GM21723 (cell line): ENCODE results near the gene ZDHHC9.
A peak's percentile ranks its signal among the peaks of the same experiment; 100 is the strongest.

ENCODE experiments used
- ATAC-seq: cut with Tn5 transposase; IDR thresholded peaks from one replicate; pipeline ENCODE4 v1.9.1; 2021; ENCODE audit warnings: mild to moderate bottlenecking, moderate library complexity; ENCODE audit not compliant: unreplicated experiment

Gene ZDHHC9

DNA sequence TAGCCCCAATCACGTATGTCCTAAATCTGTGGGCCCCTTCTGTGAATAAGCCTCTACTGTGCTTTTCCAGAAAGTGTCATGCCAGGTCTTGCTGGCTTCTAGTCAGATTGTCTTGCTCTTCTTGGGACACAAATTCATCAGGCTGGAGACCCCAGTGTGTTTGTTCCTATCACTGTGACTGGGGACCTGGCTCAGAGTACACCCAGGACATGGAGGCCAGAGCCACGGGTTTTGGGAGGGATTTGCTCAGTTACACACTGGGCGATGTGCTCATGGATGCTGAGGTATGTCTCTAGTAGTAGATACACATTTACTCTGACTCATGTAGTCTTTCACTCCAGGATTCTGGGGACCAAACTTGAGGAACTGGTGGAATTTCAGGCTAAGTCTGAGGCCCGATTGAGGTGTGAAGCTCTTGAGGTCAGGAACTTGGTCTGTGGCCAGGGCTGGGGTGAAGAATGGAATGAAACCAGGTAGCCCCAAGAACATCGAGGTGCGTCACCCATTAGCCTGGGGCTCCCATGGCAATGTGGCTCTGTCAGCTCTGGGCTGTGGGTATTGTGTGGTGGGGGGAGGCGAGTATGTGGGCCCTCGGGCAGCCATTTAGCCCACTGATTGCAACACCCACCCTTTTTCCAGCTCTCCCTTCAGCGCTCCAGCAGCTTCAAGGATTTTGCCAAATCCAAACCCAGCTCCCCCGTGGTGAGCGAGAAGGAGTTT is 56.2 kb downstream of the ZDHHC9 start:
- ATAC-seq: no peak

DNA sequence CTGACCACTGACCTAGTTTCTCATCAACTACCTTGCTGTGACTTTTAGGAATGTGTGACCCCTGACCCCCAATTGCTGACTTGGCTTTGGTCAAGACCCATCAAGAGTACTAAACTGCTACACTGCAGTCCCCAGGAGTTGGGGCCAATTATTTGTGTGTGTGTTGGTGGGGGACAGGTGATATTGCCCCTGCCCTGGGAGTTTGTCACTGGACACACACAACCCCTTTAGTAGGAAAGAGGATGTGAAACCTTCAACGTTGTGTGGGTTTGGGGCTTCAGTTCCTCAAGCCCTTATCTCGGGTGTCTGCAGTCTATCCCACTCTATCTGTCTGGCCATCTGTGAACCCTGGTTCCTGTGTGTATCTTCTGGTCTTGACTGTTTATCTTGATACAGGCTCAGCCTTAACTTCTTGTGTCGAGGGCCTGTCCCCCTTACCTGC is 57.5 kb downstream of the ZDHHC9 start:
- peak; percentile 74 for ATAC-seq

DNA sequence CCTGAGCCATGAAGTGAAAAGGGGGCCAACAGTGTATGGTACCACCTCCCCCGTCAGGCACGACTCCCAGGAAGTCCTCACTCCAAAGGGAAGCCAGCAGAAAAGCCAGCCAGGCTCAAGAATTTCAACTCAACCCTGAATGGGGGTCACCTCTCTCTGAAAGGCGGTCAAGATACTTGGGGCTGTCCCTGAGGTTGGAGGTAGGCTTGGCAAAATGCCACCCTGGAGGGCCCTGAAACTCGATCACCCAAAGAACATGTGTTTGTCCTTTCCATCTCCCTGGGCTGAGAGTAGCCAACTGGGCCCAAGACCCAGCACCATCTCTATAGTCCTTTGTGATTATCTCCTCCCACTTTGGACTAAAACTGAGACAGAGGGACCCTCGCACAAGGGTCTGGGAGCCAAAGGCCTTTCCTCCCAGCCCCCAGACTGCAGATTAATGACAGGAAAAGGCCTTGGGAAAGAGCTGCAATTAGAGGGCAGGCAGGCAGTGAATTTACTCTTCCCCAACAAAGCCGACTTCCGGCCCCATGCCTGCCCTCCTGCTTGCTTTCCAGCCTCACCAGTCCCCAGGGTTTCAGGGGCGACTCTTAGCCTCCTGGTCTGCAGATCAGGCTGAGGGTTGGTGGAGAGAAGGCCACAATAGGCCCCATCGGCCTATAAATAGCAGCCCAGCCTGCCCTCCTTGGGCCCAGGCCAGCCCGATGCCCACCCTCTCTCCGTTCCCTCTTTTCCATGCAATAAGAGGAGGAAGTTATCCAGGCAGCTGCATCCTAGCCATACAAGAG is 58.3 kb downstream of the ZDHHC9 start:
- no peak for ATAC-seq

DNA sequence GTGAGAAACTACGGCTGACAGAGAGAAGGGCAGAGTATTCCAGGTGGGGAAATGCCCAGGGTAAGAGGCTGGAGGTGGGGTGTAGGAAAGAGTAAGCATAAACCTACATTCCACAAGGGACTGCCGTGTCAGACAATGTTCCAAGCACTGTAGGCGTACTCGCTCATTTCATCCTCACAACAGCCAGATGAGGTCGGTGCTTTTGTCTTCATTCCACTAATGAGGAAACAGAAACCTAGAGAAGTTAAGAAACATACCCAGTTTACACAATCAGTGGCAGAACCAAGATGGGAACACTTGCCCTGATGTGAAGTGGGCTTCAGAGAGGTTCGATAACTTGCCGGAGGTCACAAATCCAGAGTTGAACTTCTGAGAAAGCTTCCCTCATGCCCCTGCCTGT is 59.3 kb downstream of the ZDHHC9 start:
- ATAC-seq: no peak

DNA sequence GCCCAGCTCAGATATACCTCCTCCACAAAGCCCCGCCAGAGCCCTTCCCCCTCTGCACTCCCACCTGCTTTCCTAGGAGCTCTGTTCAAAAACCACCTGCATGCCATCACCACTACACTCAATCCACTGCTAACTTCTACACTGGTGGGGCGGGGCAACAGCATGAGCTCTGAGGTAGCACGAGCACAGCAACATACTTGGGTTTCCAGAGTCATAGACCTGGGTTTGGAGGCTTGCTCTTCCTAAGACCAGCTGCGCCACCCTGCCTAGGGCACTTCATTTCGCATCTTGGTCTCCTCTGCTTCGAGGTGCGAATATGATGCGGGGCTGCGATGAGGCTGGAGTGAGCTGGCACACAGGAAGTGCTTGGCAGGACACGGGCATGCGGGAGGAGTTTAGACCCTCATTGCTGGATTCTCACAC is 60.4 kb downstream of the ZDHHC9 start:
- no peak for ATAC-seq

DNA sequence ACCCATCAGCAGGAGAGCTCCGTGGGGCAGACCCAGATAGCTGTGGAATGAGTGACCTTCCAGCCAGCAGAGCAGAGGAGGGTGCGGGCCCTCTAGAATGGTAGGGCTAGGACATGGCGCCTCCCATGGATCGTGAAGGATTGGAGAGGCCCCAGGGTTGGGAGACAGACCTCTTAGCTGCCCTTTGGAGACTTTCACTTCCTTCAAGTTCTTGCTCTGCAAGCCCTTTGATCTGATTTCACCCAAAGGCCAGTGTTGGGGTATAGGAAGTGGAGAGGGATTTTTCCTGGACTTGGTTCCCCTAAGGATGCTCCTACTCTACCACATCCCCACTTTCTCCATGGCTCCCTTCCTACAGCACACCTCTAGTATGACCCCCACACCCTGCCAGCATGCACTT is 61.0 kb downstream of the ZDHHC9 start:
- no peak for ATAC-seq

DNA sequence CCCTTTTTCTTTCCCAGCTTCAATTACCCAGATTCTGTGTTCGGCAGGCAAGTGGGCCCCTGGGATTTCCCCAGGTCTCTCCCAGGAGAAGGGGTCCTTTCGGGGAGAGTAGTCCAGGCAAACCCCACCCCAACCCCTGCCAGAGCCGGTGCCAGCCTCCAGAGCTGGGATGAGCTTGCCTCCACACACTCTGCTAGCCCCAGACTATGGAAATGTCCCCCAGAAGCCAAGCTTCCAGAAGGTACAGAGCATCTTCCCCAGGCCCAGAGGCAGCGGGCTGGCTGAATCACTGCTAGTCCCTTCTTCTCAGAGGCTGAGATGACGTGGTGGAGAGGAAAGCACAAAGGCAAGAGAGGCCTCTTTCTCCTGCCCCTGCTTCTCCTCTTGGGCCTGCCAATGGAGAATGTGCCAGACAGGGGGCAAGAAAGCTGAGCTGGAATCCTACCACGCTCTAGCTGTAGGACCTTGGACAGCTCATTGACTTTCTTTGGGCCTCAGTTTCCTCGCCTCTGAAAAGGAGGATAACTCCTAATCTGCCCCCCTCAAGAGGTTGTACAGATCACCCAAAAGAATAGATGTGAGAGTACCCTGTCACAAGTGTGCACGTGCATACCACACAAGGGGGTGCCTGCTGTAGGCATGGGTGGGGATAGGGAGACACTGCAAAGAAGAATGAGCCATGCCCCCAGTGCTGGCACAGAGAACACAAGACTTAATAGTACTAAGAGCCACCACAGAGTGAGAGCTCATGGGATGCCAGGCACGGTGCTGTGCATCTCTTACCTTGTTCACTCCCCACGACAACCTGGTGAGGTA is 61.8 kb downstream of the ZDHHC9 start:
- ATAC-seq: no peak

DNA sequence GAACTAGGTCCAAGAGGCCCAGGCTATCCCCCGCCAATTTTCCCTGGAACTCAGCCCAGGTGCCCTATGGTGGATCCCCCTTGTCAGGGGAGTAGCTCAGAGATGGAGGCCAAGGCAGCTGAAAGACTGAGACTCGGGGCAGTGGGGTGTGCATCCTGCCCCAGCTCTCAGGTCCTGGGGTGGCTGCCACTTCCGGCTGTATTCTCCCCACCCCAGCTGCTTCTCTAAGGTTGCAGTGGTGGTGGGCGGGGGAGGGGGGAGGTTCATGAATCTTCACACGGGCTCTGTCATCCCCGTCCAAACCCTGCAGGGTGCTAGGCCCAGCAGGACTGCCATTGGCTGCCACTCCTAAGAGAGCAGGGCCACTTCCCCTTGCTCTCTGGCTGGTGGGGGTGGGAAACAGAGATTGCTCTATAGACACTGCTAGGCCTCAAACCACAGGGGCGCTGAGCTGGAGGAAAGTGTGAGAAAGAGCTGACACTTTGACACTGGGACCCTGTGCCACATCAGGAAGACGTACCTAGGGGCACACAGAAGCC is 62.5 kb downstream of the ZDHHC9 start:
- ATAC-seq: peak; percentile 70

DNA sequence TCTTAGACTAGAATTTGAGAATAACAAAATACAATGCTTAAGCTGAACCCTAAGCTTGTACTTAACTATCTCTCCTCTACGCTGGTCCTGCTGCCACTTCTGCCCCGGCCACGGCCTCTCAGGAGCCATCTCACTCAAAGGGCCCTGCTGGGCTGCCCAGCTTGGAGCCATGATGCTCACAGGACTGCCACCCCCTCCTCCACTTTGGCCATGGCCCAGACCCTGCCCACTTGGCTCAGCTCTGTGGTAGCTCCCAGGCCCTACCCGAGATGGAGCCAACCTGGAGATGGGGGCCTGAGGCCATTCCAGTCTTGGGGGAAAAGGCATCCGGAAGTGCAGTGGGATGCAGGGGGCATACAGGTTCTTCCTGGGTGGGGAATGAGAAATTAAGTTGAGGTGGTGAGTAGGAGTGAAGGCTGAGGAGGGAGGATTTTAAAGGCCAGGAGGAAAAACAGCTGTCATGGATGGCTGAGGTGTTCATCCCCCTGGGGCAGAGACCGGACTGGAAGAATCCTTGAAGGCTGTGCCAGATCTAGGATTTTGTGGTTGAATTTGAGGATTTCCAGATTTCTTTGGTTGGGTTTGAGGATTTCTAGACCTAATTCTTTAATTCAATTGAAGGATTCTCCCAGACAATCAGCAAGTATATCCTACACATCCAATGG is 63.1 kb downstream of the ZDHHC9 start:
- no peak for ATAC-seq

DNA sequence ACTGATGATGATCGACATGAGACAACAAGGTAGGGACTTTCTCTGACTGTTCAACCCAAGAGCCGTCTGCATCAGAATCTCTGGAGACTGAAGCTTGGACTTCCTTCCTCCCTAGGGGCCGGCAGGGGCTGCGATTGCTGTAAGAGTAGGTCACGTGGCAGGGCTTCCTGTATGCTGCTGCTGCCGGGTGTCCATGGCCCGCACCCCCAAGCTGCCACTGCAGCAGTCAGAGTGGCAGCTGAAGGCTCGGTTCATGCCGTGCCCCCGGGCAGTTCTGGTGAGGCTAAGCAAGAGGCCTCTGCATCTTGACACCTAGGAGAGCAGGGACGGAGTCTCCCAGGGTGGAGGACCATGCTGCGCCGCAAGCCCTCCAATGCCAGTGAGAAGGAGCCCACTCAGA is 63.9 kb downstream of the ZDHHC9 start, which contains the start of gene SASH3:
Gene SASH3, plus strand, starts transcription at position 203 of the 400 bp plus-strand sequence. Its CDS starts 149 bp downstream, at position 352.
- peak; percentile 33 for ATAC-seq

DNA sequence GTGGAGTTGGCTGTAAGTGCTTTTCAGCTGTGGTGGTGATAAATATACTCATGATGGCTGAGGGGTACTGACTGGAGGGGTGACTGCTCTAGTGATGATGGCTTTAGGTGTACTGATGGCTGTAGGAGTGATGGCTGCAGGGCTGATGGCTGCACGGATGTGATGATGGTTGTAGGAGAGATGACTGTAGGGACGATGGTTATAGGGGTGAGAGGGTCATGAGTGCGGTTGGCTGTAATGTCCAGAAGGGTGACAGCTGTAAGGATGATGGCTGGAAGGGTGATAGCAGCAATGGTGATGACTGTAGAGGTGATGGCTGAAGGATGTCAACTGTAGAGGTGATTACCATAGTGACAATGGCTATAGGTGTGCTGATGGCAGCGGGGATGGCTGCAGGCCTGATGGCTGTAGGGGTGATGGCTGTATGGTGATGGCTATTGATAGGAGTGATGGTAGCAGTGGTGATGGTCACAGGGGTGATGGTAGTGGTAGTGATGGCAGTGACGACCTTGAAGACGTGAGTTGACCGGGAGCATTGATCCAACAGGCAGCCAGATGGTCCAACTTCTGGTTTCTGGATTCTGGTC is 64.5 kb downstream of the ZDHHC9 start:
- no peak for ATAC-seq

DNA sequence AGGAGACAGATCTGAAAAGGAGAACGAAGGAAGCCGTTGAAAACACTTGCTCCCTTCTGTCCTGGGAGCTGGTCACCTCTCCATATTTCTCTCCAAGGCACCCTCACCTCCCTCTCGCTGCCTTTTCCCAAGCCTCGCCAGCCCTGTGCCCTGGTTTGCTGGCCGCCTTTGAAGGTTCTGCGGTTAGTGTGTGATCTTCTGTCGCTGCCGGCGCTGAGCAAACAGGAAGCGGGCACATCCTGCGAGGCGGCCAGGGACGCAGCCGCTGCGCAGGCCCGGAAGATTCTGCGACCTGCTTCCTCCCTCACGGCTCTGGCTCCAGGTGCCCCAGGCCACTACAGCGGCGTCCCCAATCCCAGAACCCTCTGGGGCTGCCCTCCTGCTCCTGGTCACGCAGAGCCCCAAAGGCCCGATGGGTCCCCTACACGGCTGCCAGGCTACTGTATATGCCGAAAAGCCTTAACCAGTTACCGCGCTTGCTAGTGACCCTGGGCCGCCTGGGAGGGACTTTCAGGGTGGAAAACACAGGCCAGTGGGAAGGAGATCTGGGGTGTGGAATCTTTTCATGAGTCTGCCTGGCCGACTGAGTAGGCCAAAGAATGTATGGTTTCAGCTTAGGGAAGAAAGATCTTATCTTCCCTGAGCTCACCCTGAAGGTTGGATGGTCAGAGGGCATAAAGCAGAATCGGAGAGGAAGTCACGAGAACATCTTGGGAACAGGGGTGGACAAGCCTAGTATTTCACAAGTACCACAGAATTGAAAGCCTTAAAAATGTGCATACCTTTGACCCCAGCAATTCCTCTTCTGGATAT is 66.3 kb downstream of the ZDHHC9 start:
- peak; percentile 27 for ATAC-seq

DNA sequence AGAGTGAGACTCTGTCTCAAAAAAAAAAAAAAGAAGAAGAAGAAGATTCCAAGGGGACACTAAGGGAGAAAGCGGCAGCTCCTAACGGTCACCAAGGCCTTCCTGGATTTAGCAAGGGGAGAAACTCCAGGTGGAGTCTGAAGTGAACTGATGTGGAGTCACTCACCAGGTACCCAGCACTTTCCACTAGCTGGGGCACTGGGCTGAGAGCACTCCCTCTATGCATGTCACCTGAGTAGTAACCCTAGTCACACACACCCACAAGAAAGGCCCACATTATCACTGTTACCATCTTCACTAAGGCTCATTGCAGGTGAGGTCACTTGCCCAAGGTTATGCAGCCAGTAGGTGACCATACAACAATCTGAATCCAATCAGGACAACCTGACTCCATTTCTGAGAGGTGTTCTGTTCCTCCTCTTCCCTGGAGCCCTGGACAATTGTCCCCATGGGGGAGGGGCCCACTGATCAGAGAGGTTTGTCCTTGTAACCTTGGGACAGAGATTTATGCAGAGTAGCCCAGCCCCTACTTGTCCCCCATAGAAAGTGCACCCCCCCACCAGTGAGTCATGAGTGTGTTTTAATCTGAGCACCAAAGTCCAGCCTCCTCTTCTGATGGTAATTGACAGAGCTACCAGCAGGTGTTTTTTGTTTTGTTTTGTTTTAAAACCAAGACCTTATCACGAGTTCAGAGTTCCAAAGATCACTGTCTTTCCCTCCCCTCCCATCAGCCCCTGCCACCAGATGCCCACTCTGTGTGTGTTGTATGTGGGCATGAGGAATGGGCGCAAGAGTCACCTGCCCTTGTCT is 69.8 kb downstream of the ZDHHC9 start:
- ATAC-seq: no peak

DNA sequence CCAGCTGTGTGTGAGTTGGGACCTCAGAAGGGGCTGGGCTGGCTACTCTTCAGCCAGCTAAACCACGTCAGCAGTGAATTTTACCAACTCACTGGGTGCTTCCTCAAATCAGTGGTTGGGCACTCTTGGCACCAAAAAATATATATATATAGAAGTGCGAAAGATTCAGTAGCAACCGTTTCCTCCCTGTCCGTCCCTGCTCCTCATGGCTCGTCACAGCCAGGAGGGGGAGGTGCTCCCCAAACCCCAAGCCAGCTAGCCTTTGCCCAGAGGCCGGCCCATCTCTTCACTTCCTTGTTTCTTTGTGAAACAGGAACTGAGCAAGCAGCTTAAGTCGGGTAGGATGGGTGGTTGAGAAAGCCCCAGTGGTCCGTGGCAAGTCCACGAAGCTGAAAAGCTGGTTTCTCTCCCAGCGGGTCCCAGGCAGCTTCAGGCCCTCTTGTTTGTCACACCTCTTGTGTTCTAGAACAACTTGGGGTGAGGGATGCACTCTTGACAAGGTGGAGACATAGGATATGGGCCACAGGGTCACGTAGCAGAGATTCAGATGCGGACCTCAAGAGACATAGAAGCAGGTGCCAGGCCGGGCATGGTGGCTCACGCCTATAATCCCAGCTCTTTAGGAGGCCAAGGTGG is 70.8 kb downstream of the ZDHHC9 start:
- ATAC-seq: peak; percentile 77

DNA sequence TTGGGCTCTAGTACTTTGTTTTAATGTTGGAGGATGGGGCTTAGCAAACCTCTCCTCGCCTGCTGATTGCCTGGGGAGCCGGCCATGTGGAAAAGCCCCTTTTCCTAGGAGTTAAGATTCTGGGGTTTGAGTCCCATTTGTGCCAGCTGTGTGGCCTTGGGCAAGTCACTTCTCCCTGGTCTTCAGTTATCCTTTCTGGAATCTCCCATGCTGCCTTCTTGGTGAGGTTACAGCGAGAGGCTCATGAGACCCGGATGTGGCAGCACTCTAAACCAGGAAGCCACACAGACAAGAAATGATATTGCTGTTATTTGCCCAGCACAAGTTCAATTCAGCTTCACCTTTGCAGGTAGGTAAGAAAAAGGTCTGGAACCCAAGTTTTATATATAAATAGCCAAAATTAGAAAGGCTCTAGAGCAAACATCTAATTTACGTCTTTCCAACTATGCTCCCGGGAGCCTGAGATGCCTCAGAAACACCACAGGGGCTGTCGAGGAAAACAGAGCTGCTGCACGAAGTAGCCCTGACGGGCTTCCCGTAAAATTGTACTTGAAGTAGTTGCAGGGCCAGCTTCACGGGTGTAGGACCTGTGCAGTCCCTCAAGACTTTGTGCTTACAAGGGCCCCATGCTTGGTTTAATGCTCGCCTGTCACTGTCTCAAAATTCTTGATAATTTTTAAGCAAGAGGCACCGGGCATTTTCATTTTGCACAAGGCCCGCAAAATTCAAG is 72.3 kb downstream of the ZDHHC9 start:
- no peak for ATAC-seq

DNA sequence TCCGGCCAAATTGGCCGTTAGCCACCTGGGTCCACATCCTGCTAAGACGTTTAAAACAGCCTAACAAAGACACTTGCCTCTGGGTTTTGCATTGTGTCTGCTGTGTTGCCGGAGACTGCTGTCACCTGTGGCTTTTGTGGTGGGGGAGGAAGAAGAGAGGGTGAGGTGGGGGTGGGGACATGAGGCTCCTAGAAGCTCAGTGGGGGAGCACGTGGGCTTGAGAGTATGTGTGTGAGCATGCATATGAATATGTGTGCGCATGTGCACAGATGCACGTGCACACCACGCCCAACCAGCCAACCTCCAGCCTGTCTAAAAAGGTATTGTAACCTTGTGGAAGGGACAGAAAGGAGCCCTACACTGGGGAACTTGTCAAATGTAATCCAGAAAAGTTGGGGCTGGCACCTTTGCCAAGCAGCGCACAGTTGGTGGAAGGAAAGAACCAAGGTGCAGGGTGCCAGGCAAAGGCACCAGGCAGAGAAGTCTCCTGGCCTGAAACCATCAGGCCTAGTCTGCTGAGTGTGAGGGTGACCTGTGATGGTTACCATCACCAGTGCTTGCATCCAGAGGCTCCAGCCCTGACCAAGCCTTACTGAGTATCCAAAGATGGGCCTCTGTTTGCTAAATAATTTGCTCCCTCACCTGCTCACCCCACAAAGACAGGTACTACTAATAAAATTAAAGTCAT is 74.1 kb downstream of the ZDHHC9 start:
- ATAC-seq: peak; percentile 40
